Activated B cell treated with CpG ODN at 0.5 μM for 24 hours (primary cell): Measurements from ENCODE around the gene PLTP. TPM values are rescaled to one million over a fixed set of nuclear protein-coding genes. Genes with fewer than 3 reads are reported as not detected.
A peak's percentile ranks its signal among the peaks of the same experiment; 100 is the strongest.

ENCODE experiments used
- ATAC-seq: fragments of 200-7000 bp; cut with Tn5 transposase; one replicate; pipeline ENCODE4 v1.10.0; 2021; ENCODE audit warnings: low read depth, mild to moderate bottlenecking, moderate library complexity
- CTCF ChIA-PET: fragments of 350-600 bp; sonication (Branson Sonifier 250); formaldehyde crosslinking; loops from one replicate; lab custom pipeline; 2021; ENCODE audit warnings: antibody characterized with exemption; lab: Charles Lee
- POLR2A ChIA-PET: fragments of 350-600 bp; sonication (Branson Sonifier 250); formaldehyde crosslinking; loops from one replicate; lab custom pipeline; 2021; ENCODE audit warnings: antibody characterized with exemption; lab: Charles Lee
- DNase-seq: peaks from one replicate; pipeline ENCODE4 v3.0.0; 2022
- H3K27ac Mint-ChIP-seq: one replicate; pipeline ENCODE4 v1.8.0; 2020; ENCODE audit warnings: mixed read lengths
- H3K27me3 Mint-ChIP-seq: one replicate; pipeline ENCODE4 v1.8.0; 2021; ENCODE audit warnings: mixed read lengths
- H3K36me3 Mint-ChIP-seq: one replicate; pipeline ENCODE4 v1.8.0; 2021; ENCODE audit warnings: low read depth, mixed read lengths
- H3K4me1 Mint-ChIP-seq: one replicate; pipeline ENCODE4 v1.8.0; 2021; ENCODE audit warnings: mixed read lengths
- H3K4me3 Mint-ChIP-seq: one replicate; pipeline ENCODE4 v1.8.0; 2020; ENCODE audit warnings: mild to moderate bottlenecking, mixed read lengths
- H3K9me3 Mint-ChIP-seq: one replicate; pipeline ENCODE4 v1.8.0; 2020; ENCODE audit warnings: mixed read lengths
- intact Hi-C: fragments of 100-400 bp; cut with micrococcal nuclease; formaldehyde crosslinking; loops from one replicate; pipeline ENCODE4 v1.15.1; 2024
- total RNA-seq: library from RNA; stranded (reverse); gene quantifications from 2 replicates; pipeline ENCODE4 v1.2.3, GENCODE V29; 2022
- TF ChIP-seq, protein P1 (sequence below): fragments of 200-600 bp; IDR thresholded peaks from one replicate; pipeline ENCODE4 v1.8.0; 2022; ENCODE audit warnings: antibody characterized with exemption, mild to moderate bottlenecking

Gene PLTP
- total RNA-seq, 1 donor from 2014 or later = 2.3 TPM

DNA sequence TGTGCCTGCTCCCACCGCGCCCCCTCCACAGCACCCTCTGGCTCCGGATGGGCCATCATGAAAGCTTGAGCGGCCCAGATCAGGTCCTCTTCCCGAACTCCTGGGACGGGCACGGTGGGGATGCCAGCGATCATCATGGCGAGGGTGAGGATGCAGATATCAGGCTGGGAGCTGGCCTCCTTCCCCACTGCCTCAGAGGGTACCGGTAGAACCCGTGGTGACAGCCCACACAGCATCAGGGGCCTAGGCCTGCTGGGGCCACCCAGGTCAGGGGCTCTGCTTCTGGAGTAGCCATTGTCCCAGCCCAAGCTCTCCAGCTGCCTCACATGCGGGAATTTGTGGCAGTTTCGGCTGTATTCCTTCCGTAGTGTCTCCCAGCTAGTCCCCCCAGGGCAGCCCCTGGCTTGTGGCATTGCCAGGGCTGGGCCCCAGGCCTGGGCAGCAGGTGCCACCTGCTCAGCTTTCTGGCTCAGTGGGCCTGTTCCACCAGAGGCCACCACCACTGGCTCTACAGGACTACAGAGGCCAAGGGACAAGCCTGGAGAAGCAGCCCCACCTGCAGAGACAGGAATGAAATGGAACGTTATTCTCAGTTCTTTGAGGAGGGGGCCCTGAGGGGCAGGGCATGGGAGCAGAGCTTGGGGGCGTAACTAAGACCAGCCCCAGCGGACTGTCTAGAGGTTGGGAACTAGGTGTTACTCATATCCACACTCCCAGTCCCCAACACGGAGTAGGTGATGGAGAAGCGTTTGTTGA, 25.2 kb downstream of the PLTP start:
- no peak overlapping the region for H3K4me3 Mint-ChIP-seq
- H3K36me3 Mint-ChIP-seq = peaks cover 32% of the 10 kb centered on the region
- POLR2A ChIA-PET = interaction anchor here (0.6 kb wide), 1 partner anchor 105 kb away, joined by 3 read pairs; no protein-coding TSS in a partner anchor
- CTCF ChIA-PET = no interaction called here
- no peaks in the 10 kb centered on the region for H3K27me3 Mint-ChIP-seq
- no peak for DNase-seq
- ATAC-seq = no peak
- intact Hi-C loops = no loop called here
- H3K4me1 Mint-ChIP-seq = peaks cover 38% of the 10 kb centered on the region
- no peaks in the 10 kb centered on the region for H3K9me3 Mint-ChIP-seq
- TF ChIP-seq, protein P1, sequence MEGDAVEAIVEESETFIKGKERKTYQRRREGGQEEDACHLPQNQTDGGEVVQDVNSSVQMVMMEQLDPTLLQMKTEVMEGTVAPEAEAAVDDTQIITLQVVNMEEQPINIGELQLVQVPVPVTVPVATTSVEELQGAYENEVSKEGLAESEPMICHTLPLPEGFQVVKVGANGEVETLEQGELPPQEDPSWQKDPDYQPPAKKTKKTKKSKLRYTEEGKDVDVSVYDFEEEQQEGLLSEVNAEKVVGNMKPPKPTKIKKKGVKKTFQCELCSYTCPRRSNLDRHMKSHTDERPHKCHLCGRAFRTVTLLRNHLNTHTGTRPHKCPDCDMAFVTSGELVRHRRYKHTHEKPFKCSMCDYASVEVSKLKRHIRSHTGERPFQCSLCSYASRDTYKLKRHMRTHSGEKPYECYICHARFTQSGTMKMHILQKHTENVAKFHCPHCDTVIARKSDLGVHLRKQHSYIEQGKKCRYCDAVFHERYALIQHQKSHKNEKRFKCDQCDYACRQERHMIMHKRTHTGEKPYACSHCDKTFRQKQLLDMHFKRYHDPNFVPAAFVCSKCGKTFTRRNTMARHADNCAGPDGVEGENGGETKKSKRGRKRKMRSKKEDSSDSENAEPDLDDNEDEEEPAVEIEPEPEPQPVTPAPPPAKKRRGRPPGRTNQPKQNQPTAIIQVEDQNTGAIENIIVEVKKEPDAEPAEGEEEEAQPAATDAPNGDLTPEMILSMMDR = no peak
- H3K27ac Mint-ChIP-seq = no peak overlapping the region

DNA sequence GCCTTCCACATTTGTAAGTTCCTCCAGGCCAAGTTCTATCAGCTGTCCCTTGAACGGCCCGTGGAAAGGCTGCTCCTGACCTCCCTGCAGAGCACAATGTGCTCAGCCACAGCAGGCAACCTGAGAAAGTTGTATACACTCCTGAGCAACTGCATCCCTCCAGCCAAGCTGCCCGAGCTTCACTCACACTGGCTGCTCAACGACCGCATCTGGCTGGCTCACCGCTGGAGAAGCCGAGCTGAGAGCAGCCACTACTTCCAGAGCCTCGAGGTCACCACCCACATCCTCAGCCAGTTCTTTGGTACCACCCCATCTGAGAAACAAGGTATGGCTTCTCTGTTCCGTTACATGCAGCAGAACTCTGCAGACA, 28.9 kb downstream of the PLTP start:
- peaks cover 40% of the 10 kb centered on the region for H3K36me3 Mint-ChIP-seq
- no peaks in the 10 kb centered on the region for H3K9me3 Mint-ChIP-seq
- DNase-seq (no peak), ATAC-seq (no peak)
- CTCF ChIA-PET = interaction anchor here (0.6 to 2.9 kb wide), 3 partner anchors 7 to 59 kb away, joined by 3 to 9 read pairs (median 3); partner anchors contain the start of gene NEURL2
- POLR2A ChIA-PET = interaction anchor here (2.6 to 2.9 kb wide), 2 partner anchors 9 to 52 kb away, joined by 37 to 43 read pairs; partner anchors contain the start of genes CTSA, NEURL2 and PCIF1
- peak overlapping the region; percentile 16 for H3K4me3 Mint-ChIP-seq
- H3K4me1 Mint-ChIP-seq = peaks cover 34% of the 10 kb centered on the region
- H3K27me3 Mint-ChIP-seq = no peaks in the 10 kb centered on the region
- TF ChIP-seq, protein P1 = no peak
- intact Hi-C loops = no loop called here
- H3K27ac Mint-ChIP-seq = no peak overlapping the region

DNA sequence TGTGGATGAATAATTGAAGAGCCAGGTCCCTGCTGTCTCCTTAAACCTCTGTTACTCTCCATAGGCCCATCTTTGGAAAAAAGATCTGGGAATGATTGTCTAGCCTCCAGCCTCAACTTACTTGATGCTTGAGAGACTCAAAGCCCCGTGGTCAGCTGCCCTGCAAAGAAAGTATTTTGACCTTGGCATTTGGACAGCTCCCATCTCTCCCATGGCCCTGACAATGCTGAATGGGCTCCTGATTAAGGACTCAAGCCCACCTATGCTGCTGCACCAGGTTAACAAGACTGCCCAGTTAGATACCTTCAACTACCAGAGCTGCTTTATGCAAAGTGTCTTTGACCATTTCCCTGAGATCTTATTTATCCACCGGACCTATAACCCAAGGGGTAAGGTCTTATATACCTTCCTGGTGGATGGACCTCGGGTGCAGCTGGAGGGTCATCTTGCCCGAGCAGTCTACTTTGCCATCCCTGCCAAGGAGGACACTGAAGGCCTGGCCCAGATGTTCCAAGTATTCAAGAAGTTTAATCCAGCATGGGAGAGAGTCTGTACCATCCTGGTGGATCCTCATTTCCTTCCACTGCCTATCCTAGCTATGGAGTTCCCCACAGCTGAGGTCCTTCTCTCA, 29.4 kb downstream of the PLTP start:
- TF ChIP-seq, protein P1 = no peak
- ATAC-seq (no peak), DNase-seq (no peak)
- CTCF ChIA-PET = interaction anchor here (0.6 to 2.9 kb wide), 3 partner anchors 7 to 60 kb away, joined by 3 to 9 read pairs (median 3); partner anchors contain the start of gene NEURL2
- Mint-ChIP-seq H3K9me3 (no peaks in the 10 kb centered on the region), H3K4me1 (peaks cover 34% of the 10 kb centered on the region), H3K27me3 (no peaks in the 10 kb centered on the region), H3K4me3 (peak overlapping the region; percentile 65), H3K27ac (peak overlapping the region; percentile 65), H3K36me3 (peaks cover 39% of the 10 kb centered on the region)
- intact Hi-C loops = no loop called here
- POLR2A ChIA-PET = interaction anchor here (2.3 to 2.9 kb wide), 3 partner anchors 10 to 87 kb away, joined by 9 to 43 read pairs (median 37); partner anchors contain the start of genes CTSA, NEURL2 and PCIF1

DNA sequence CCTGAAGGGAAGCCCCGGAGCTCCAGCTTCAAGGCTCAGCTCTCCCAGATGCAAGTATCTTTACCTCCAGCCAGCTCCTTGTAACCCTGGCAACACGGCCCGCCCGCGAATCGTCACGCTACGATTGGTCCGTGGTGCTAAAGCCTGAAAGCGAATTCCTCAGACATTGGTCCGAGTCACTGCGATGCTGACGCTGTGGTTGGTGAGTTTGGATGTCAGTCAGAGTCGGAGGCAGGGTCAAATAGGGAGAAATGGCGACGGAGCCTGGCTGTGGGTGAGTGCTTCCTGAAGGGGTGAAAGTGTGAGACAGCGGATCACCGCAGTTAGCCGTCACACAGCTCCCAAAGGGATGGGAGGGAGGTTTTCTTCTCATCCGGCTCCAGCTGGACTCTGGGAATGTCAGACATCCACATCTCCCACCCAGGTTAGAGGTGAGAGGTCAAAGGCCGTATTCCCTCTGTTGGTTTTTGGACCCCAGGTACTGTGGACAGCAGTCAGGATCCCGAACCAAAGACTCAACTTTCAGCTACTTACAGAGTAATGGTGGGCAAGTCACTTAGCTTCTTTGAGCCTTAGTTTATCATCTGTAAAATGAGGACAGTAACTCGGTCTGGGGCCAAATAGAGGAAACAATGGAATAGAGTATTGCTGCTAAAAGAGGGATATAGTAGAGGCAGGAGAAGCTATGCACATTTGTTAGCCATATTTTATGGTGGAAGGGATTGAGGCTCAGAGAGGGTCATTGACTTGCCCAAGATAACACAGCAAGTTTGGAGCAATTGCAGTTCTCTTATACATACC, 30.8 kb downstream of the PLTP start, which contains the start of gene ZSWIM1:
ZSWIM1 (plus strand) TSS at position 240 of the 801 bp plus-strand sequence. CDS start 1,366 bp downstream, outside the sequence.
- Mint-ChIP-seq H3K4me1 (peaks cover 34% of the 10 kb centered on the region), H3K4me3 (peak within 1 kb of the TSS; percentile 90), H3K9me3 (no peaks in the 10 kb centered on the region), H3K27ac (peak within 1 kb of the TSS; percentile 93), H3K27me3 (no peaks in the 10 kb centered on the region), H3K36me3 (peaks cover 40% of the 10 kb centered on the region)
- intact Hi-C loops = loop anchor here (1.0 kb wide), 5 partner anchors 10 to 69 kb away; partner anchors contain the start of genes ACOT8, CTSA, NEURL2 and UBE2C
- peak; percentile 98 for DNase-seq
- CTCF ChIA-PET = interaction anchor here (1.5 to 2.9 kb wide), 2 partner anchors 9 to 57 kb away, joined by 4 to 9 read pairs; partner anchors contain the start of gene NEURL2
- POLR2A ChIA-PET = interaction anchor here (0.5 to 2.9 kb wide), 17 partner anchors 11 to 808 kb away, joined by 3 to 43 read pairs (median 5); partner anchors contain the start of genes ACOT8, CTSA, DNTTIP1 and NEURL2
- peak; percentile 99 for ATAC-seq
- TF ChIP-seq, protein P1 = no peak
